AG04450 (cell line): ENCODE data around the gene ZAP70. TPM values are rescaled to one million over a fixed set of nuclear protein-coding genes. Genes with fewer than 3 reads are reported as not detected.

Experiments used
- CTCF ChIA-PET: fragments of 300-600, 350-600 bp; formaldehyde crosslinking; extraction: SDS; loops from one replicate; lab custom pipeline; 2022; ENCODE audit warnings: antibody characterized with exemption, inconsistent platforms; lab: Charles Lee
- POLR2A ChIA-PET: fragments of 350-600 bp; formaldehyde crosslinking; extraction: SDS; loops from one replicate; lab custom pipeline; 2021; ENCODE audit warnings: antibody characterized with exemption, inconsistent platforms; lab: Yijun Ruan, JAX
- DNase-seq: peaks from one replicate; pipeline ENCODE4 v3.0.0-alpha.2; 2011; ENCODE audit warnings: low read depth, low spot score
- H3K27ac ChIP-seq: one replicate; pipeline ENCODE4 v1.5.1; 2012; ENCODE audit warnings: low read depth, low read length, control low read depth
- H3K27me3 ChIP-seq: one replicate; pipeline ENCODE4 v1.6.0; 2012; ENCODE audit warnings: low read length; ENCODE audit not compliant: control insufficient read depth, insufficient read depth
- H3K4me3 ChIP-seq: 2 replicates; pipeline ENCODE4 v1.5.1; 2011; ENCODE audit warnings: mild to moderate bottlenecking, low read depth, low read length, control low read depth
- H3K9me3 ChIP-seq: 2 replicates; pipeline ENCODE4 v1.5.1; 2012; ENCODE audit warnings: low read length; ENCODE audit not compliant: control insufficient read depth, insufficient read depth
- polyA plus RNA-seq: library from polyadenylated mRNA; depleted of rRNA; stranded (reverse); fragments of >200 nt; gene quantifications from 2 replicates; pipeline ENCODE4 v1.2.3, GENCODE V29; 2011
- TF ChIP-seq, protein P1 (sequence below): IDR thresholded peaks from 2 replicates; pipeline ENCODE4 v1.5.1; 2011; ENCODE audit warnings: low read depth, low read length, control low read depth, inconsistent platforms

ZAP70 gene
- polyA plus RNA-seq, 1 experiment, result 0.06 TPM

- Histone ChIP-seq H3K9me3 (peaks cover 9% of the 10 kb centered on the region; the same call in 1 of the 2 replicates), H3K27me3 (no peaks in the 10 kb centered on the region), H3K27ac (no peak overlapping the region), H3K4me3 (no peak overlapping the region)
- ChIA-PET POLR2A (interaction anchor here (1.0 kb wide), 1 partner anchor 17 kb away, joined by 3 read pairs; no protein-coding TSS in a partner anchor), CTCF (interaction anchor here (0.6 kb wide), 1 partner anchor 44 kb away, joined by 3 read pairs; no protein-coding TSS in a partner anchor)
- no peak for DNase-seq
- TF ChIP-seq, protein P1, sequence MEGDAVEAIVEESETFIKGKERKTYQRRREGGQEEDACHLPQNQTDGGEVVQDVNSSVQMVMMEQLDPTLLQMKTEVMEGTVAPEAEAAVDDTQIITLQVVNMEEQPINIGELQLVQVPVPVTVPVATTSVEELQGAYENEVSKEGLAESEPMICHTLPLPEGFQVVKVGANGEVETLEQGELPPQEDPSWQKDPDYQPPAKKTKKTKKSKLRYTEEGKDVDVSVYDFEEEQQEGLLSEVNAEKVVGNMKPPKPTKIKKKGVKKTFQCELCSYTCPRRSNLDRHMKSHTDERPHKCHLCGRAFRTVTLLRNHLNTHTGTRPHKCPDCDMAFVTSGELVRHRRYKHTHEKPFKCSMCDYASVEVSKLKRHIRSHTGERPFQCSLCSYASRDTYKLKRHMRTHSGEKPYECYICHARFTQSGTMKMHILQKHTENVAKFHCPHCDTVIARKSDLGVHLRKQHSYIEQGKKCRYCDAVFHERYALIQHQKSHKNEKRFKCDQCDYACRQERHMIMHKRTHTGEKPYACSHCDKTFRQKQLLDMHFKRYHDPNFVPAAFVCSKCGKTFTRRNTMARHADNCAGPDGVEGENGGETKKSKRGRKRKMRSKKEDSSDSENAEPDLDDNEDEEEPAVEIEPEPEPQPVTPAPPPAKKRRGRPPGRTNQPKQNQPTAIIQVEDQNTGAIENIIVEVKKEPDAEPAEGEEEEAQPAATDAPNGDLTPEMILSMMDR, result no peak
Measured at GRCh38 chr2:97743913-97744312, 30.5 kb downstream of the ZAP70 start.

GRCh38 chr2:97745474-97746174, 32.2 kb downstream of the ZAP70 start:
- TF ChIP-seq, protein P1, result no peak
- Histone ChIP-seq H3K4me3 (no peak overlapping the region), H3K27me3 (no peaks in the 10 kb centered on the region), H3K27ac (no peak overlapping the region), H3K9me3 (peaks cover 9% of the 10 kb centered on the region; the same call in 1 of the 2 replicates)
- DNase-seq, result peak; percentile 46
- ChIA-PET POLR2A (interaction anchor here (0.8 kb wide), 1 partner anchor 18 kb away, joined by 5 read pairs; no protein-coding TSS in a partner anchor), CTCF (interaction anchor here (1.3 kb wide), 1 partner anchor 45 kb away, joined by 10 read pairs; no protein-coding TSS in a partner anchor)

DNA sequence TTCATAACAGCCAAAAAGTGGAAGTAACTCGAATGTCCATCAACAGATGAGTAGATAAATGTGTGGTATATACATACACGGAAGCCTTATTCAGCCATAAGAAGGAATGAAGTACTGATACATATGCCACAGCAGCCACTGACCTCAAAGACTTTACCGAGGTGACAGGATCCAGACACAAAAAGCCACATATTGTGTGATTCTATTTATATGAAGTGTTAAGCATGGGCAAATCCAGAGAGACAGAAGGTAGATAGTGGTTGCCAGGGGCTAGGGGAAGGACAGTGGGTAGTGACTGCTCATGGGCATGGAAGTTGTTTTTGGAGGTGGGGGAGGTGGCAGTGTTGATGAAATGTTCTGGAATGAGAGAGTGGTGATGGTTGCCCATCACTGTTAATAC, 33.9 kb downstream of the ZAP70 start:
- POLR2A ChIA-PET, result no interaction called here

GRCh38 chr2:97747716-97748115, 34.3 kb downstream of the ZAP70 start:
- POLR2A ChIA-PET, result no interaction called here
- CTCF ChIA-PET, result interaction anchor here (0.6 to 1.3 kb wide), 5 partner anchors 48 to 662 kb away, joined by 3 to 11 read pairs (median 4); no protein-coding TSS in a partner anchor
- Histone ChIP-seq H3K4me3 (no peak overlapping the region), H3K27me3 (no peaks in the 10 kb centered on the region), H3K27ac (no peak overlapping the region), H3K9me3 (peaks cover 4% of the 10 kb centered on the region; the same call in 1 of the 2 replicates)
- TF ChIP-seq, protein P1, result no peak
- no peak for DNase-seq

More for the DNA sequence above, 33.9 kb downstream of the ZAP70 start:
- TF ChIP-seq, protein P1, result no peak
- CTCF ChIA-PET, result interaction anchor here (0.6 to 1.3 kb wide), 5 partner anchors 47 to 663 kb away, joined by 3 to 11 read pairs (median 4); no protein-coding TSS in a partner anchor
- Histone ChIP-seq H3K9me3 (peaks cover 4% of the 10 kb centered on the region; the same call in 1 of the 2 replicates), H3K27me3 (no peaks in the 10 kb centered on the region), H3K4me3 (no peak overlapping the region), H3K27ac (no peak overlapping the region)
- no peak for DNase-seq

GRCh38 chr2:97749581-97749980, 36.2 kb downstream of the ZAP70 start:
- ChIA-PET CTCF (interaction anchor here (0.5 to 1.1 kb wide), 3 partner anchors 46 to 519 kb away, joined by 5 to 7 read pairs (median 6); no protein-coding TSS in a partner anchor), POLR2A (no interaction called here)
- DNase-seq, result no peak
- no peak overlapping the region for H3K27ac ChIP-seq
- TF ChIP-seq, protein P1, result no peak
- no peaks in the 10 kb centered on the region for H3K9me3 ChIP-seq
- no peak overlapping the region for H3K4me3 ChIP-seq
- H3K27me3 ChIP-seq, result no peaks in the 10 kb centered on the region
